Measurements from ENCODE around the gene MLLT1.

DNA sequence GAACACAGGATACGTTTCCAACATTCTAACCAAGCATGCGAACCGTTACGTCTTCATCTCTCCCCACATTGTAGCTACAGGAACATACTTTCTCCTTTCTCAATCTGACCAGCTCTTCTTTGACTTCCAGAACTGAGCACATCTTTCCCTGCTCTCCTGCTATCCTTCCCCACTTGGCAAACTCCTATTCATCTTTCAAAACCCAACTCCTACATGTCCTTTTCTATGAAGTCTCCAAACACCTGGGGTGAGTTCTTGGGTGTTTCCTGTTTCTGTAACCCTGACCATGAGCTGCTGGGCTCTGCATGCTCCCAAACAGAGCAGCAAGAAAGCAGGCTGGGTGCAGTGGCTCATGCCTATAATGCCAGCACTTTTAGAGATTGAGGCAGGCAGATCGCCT, 47.0 kb upstream of the MLLT1 start:
- TF ChIP-seq, protein P1, sequence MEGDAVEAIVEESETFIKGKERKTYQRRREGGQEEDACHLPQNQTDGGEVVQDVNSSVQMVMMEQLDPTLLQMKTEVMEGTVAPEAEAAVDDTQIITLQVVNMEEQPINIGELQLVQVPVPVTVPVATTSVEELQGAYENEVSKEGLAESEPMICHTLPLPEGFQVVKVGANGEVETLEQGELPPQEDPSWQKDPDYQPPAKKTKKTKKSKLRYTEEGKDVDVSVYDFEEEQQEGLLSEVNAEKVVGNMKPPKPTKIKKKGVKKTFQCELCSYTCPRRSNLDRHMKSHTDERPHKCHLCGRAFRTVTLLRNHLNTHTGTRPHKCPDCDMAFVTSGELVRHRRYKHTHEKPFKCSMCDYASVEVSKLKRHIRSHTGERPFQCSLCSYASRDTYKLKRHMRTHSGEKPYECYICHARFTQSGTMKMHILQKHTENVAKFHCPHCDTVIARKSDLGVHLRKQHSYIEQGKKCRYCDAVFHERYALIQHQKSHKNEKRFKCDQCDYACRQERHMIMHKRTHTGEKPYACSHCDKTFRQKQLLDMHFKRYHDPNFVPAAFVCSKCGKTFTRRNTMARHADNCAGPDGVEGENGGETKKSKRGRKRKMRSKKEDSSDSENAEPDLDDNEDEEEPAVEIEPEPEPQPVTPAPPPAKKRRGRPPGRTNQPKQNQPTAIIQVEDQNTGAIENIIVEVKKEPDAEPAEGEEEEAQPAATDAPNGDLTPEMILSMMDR (IDR thresholded peaks at IDR 0.05): no peak
- no peak for TF ChIP-seq EZH2 (IDR thresholded peaks at IDR 0.05)
- TF ChIP-seq EZH2phosphoT487 (IDR thresholded peaks at IDR 0.05): no peak
